GM19239 (cell line): ENCODE results near the gene TNS3.

Experiments used
- DNase-seq: peaks from one replicate; pipeline ENCODE4 v3.0.0; 2011; ENCODE audit warnings: low spot score; ENCODE audit not compliant: insufficient read length
- FAIRE-seq: peaks from 2 replicates; lab custom pipeline; 2011; peaks lifted over from hg19 to GRCh38; lab: Jason Lieb, UNC

The TNS3 gene

DNA sequence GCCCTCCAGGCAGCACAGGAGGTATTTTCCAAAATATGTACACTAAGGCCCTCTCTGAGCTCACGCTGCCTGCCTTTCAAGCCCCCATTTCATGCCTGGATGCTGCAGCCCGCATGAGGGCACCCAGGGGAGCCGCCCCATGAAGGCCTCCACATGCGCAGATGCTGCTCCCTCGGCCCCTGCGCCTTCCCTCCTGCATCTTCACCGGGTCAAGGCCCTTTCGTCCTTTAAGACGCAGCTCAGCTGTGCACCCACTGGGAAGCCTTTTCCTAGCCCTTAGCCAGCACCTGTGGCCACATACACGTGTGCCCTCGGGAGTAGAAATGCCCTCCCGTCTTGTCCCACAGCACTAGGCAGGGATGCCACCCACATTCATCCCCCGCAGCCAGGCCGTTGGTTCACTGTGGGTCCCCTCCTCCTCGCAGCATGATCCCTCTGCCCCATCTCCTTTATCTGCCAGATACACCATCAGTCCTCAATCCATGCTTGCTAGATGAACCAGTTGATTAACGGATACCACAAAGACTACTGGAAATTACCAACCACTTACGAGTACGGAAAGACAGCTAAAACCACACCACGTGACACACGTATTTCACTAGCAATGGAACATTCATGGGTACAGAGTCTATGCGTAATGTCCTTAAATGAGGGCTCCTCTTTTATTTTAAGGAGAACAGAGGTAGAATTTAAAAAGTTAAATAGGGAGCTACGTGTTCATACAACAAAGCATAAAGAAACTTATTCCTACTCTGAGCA is 278.0 kb downstream of the TNS3 start:
- DNase-seq (no peak), FAIRE-seq (no peak)

DNA sequence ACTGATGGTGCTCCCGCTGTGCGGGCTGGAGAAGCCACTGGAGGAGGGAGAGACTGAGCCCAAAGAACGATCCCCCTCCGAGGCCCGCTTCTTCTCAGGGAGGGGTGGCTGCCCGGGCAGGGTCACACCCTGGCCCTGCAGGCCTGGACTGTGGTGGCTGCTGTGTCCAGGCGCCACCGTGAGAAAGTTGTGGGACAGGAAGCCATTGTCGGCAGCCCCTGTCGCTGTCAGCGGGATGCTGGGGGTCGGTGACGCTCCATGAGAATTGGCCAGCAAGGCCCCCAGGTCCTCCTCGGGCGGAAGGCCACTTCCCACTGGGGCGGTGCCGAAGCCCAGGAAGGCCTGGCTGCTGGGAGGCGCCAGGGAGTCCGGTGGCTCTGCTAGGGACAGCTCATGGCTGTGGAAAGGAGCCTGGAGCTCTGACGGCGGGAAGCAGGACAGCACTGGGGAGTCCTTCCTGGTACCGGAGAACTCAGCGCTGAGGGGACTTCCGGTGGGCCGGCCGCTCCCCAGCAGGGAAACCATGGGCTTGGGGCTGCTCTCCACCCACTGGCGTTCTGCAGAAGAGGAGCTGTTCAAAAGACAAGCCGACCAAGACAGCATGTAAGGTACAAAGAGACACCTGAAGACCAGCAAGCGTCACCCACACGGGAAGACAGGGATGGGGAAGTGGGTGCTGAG is 278.8 kb downstream of the TNS3 start:
- FAIRE-seq (no peak), DNase-seq (no peak)

DNA sequence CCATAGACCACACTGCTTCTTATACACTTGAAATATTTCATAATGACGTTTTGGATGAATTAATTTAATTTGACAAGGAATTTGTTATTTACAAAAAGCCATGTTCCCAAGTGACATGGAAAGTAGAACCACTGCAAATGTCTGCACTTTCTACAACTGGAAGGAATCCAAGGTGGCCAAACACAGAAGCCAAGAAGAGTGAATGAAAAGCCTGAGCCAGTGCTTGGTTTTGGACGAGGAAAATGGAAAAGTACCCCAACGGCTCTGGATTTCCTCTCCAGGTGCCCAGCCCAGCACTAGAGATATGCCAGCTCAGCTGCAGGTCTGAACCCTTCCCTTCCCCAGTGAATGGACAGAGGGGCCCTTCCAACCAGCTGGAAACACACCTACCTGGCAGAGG is 279.4 kb downstream of the TNS3 start:
- no peak for FAIRE-seq
- no peak for DNase-seq

DNA sequence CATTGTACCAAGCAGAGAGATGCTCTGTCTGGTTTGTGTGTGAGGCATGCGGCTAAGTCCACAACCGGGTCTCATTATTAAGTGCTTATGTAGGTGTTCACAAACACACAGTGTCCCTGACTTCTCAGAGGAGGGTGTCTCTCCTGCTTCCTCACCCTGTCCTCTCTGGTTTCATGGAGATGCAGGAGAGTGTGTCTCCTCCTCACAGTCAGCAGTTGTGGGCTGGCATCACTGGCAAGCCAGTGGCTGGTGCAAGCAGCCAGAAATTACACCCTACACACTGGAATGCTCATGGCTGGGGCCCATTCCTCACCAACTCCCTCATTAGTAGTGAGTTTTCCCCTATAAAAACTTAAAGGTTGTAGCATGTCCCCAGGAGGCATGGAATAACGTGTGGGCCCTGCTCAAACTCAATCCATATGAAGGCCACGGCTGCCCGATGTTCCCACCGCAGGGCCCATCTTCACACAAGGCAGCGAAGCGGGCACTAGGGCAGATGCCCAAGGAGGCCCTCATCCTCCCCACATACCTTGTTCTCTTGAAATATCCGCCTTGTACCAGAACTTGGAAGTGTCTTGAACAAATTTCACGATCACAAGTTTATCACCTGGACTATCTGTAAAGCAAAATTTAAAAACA is 280.1 kb downstream of the TNS3 start:
- FAIRE-seq, result no peak
- no peak for DNase-seq

DNA sequence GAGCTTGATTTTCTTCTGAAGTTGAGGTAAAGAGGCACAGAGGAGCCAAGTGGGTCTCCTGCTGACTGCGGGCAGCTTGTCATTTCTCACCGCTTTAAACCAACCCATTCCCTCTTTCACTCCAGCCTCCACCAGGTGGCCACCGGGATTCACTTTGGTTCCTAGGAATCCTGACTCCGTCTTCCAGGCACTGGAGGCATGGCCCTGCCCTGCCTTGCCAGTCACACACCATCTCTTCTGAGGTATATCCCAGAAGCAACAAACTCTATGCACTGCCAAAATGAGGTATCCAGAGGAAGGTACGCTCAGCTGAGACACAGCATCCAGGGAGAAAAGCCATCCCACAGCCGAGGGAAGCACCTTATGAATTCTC is 280.8 kb downstream of the TNS3 start:
- no peak for FAIRE-seq
- DNase-seq, result no peak

DNA sequence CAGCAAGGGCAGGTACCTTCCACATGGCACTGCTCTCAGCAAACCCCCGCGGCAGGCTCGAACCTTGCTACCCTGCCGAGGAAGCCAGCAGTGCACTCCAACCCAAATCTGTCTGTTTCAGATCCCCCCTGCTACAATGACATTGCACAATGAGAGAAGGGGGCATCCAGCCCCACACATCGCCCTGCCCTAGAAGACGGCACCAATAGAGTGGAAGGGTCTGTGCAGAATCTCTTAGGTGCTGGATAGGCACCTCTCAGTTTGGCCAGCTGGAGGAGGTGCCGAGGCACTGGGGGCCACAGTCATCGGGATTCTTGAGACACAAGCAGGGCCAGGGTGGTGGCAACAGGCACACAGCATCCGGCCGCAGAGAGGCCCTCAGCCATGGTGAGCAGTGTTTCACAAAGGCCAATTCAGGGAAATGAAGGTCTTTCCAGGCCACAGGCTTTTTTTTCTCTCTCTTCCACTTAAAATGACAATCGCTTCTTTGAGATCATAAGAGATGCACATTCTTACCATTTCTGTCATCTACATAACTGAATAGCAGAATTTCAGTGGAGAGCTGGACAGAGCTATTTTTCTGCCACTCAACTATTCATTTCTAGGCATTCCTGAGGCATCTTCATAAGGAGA is 281.3 kb downstream of the TNS3 start:
- no peak for DNase-seq
- FAIRE-seq, result no peak

DNA sequence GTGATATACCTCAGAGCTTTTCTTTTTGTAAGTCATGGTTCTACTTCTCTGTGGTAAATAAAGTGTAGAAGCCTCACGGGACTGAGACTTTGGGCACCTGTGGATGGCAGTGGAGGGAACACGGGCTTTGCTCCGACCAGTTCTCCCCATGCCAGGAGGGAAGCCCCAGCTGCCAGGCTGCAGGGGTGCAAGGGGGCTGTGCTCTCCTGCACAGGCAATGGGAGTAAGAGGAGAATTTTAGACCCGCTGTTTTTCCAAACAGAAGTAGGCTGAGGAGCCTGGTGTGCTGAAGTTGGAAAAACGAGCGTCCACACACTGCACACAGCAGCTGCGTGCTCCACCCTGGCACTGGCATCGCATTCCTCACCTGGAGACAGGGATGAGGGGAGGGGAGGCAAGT is 282.4 kb downstream of the TNS3 start:
- FAIRE-seq (no peak), DNase-seq (no peak)

DNA sequence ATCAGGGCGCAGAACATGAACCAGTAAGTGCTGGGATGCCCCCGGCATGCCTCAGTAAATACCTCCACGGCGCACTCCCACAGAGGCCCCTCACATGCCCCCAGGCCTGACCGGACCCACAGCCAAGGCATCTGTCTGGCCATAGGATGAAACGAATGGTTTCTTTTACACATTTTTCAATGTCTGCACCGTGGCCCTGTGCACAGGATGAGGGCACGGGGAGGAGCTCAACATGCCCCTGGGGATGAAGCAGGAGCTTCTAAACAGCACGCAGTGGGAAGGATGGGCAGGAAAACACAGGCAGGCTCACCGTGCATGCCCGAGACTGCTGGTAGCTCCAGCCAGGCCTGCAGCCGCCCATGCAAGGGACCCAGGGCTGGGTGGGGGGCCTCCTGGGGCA is 283.3 kb downstream of the TNS3 start:
- DNase-seq, result no peak
- FAIRE-seq, result no peak

DNA sequence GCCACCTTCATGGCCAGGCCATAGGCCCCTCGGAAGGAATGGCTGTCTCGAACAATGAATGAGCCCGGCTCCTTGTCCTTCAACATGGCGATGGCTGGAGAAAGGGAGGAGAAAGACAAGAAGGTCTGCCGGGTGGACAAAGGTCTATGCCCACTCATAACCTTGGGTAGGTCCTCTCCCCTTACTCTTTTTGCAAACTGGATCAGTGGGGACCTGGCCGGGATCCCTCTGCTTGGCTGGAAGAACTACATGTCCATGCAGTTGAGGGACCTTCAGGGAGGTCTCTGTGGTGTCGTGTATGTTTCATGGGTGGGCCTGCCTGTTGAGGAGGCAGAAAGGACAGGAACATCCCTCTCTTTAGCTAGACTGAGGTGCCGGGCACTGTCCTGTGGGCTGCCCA is 284.8 kb downstream of the TNS3 start:
- DNase-seq (no peak), FAIRE-seq (no peak)

DNA sequence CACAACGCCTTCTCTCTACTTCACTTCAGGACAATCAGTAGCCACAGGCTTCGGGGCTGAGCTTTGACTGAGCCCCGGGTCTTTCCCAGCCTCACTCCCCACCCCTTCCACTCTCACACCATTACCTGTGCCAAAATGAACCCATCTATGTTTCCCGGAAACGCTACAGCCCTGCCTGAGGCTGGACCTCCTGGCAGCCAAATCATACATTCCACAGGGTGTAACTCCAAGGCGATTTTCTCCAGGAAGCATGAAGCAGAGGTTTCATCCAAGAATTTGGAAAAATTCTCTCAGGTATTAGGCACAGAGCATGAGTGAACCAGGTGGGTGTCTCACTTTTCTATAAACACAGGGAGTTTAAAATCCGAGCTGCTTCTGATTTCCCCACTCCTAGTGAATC is 286.3 kb downstream of the TNS3 start:
- FAIRE-seq (no peak), DNase-seq (no peak)

DNA sequence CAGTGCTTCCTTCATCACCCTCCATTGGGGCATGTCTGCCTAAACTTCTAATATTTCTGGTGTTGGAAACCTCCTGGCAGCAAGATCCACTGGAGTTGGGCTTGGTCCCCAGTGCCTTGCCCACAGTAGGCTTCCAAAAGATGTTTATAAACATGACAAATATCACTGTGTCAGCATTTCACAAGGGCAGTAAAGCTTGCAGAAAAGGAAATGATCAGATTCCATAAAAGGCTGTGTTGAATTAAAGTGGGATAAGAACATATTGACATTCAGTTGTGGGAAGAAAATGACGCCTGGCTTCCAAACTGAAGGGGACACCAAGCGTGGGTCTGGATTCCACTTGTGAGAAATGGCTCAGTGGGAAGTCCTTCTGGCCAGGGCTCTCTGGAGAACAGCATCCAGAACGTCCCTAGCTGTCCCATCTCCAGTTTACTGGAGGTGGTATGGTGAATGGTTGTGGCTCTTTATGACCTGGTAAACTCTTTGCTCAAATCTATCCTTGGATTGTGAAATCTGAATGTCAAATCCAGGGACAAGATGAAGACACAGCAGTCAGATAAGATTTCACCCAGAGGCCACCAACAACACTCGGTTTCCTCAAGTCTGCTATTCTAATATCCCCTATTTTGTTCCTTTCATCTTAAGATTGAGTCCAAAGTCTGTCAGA is 287.2 kb downstream of the TNS3 start:
- FAIRE-seq (no peak), DNase-seq (no peak)

DNA sequence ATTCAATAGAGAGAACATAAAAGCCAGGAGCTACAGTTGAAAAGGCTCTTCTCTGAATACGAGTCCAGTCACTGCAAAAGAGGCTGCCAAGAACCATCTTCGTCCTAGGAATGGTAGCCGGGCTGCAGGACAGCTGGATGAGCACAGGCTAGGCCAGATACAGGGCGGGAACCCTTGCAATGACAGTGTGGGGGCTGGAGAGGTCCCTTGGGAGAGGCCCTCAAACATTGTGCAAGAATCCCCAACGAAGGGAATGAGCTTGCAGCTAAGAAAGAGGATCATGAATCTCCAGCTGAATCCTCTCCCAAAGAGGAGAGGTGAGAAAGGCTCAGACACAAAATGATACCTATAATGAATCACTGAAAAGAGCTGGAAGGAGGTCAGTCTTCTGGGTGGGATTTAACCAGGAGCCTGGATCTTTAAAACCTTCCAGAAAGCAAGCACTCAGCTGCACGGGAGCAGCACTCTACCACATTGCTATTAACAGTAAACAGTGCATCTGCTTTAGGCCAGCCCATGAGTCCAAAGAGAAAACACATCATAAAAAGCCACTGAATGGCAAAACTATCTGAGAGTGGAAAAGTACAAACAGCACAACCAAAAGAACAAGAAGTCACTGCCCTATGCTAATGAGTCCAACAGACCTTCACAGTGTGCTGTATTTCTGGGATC is 287.9 kb downstream of the TNS3 start:
- FAIRE-seq, result no peak

DNA sequence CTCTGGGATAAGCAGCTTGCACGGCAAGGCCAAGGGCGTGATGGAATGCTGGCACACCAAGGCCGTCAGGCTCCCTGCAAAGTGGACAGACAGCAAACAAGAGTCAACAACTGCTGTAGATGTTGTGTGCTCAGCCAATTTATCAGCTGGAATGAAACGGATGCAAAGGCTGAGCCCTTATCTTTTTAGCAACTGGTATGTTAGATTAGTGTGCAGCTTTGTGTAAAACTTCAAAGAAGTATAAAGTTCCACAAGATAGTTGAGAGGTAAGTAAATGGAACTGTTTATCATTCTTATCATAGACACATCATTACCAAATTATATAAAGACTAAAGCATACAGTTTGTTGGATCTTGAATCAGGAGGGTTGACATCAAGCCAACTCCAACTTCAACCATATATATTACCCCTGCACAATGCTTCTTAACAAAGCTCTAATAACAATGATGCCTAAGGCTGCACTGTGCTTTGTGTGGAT is 289.0 kb downstream of the TNS3 start:
- no peak for FAIRE-seq
- no peak for DNase-seq

More for the DNA sequence above, 287.9 kb downstream of the TNS3 start:
- no peak for DNase-seq

DNA sequence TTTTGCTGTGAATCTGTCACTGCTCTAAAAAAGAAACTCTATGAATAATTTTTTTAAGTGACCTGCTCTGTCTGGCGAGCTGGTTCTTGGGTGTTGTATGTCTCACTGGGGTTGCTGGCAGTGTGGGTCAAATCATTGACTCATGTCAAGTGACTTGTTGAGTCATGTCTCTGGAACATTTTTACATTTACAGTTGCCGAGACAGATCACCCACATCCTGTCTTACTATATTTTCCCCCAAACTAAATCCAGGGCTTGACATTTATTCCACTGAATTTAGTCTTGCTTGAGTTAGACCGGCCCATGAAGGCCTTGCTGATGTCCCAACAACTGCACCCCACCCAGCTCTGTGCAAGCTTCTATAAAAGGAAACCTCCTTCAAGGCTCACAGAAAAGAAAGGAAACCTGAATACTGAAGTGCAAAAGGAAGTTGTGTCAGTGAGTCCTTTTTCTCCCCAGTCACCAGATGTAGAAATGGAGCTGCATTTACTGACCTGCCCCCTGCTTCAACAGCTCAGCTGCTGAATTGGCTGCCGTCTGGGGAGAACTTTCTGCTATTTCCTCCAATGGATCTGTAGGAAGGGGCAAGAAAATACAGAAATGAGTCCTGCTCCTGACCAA is 290.3 kb downstream of the TNS3 start:
- FAIRE-seq (peak; percentile 37), DNase-seq (peak; percentile 21)

DNA sequence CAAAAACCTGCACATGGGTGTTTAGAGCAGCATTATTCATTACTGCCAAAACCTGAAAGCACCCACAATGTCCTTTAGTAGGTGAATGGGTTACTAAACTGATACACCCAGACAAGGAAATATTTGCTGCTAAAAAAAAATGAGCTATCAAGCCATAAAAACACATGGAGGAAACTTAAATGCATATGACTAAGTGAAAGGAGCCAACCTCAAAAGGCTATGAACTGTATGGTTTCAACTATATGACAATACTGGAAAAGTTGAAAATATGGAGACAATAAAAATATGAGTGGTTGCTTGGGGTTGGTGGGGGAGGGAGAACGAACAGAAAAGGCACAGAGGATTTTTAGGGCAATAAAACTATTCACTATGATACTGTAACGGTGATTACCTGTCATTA is 291.0 kb downstream of the TNS3 start:
- FAIRE-seq, result no peak

DNA sequence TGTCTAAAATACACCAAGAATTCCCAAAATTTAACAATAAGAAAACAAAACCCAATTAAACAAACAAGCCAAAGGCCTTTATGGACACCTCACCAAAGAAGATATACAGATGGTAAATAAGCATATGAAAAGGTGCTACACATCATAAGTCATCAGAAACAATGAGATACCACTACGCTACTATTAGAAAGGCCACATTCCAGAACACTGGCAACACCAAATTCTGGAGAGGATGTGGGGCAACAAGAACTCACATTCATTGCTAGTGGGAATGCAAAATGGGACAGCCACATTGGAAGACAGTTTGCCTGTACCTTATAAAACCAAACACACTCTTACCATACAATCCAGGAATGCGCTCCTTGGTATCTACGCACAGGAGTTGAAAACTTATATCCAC is 291.4 kb downstream of the TNS3 start:
- FAIRE-seq (no peak), DNase-seq (no peak)

More for the DNA sequence above, 291.0 kb downstream of the TNS3 start:
- no peak for DNase-seq

DNA sequence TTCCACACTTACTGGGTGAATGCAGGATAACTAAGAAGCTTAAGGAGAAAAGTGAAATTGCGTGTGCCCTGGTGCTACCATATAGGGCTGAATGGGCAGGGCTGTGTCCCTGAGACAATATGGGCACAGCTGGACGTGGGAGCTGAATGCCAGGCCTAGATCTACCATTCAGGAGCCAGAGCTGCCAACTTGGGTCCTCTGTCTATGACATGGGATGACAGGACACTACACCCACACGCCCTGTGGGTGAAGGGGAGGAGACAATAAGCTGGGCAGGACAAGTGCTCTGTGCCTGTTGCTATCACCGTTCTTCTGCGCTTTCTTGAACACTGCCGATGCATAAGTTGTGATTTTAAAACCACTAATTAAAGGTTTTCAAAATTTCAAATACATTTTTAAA is 293.9 kb downstream of the TNS3 start:
- FAIRE-seq, result no peak
- no peak for DNase-seq

DNA sequence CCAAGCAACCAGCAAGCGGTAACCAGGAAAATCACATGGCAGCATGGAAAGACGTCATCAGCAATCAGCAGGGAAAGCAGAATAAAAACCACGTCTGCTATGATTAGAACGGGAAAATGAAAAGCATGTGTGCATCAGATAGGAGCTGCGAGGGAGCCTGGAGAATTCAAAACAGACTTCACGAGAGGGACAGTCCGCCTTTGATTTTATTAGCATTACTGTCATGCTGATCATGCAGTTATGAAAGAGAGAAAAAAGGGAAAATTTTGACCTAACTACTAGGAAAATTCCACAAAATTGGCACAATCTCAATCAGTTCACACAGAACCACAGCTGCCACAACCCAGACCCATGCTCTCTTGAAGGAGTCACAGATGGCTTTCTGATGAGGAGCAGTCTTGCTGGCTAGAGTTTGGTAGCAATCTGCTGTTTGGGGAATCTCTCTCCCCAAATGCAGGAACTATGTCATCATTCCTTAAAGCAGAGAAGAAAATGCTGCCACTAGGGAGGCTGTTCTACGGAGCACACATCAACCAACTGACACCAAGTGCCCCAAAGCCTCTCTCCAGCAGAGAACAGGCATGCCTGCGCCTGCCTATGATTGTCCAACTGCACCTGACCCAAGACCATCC is 295.9 kb downstream of the TNS3 start:
- FAIRE-seq, result no peak

More for the DNA sequence above, 295.9 kb downstream of the TNS3 start:
- no peak for DNase-seq
